ENCODE data around the gene MFNG. TPM values are rescaled to one million over a fixed set of nuclear protein-coding genes. Genes with fewer than 3 reads are reported as not detected.

MFNG gene
- total and polyA plus RNA-seq, 2 experiments from 2014 or later: 3.3 TPM

GRCh38 chr22:37449331-37450001, 36.7 kb downstream of the MFNG start:
- Histone ChIP-seq H3K27me3 (no peaks in the 10 kb centered on the region), H3K27ac (no peak overlapping the region), H3K9me3 (ENCODE audit: low read depth) (no peaks in the 10 kb centered on the region), H3K79me2 (no peaks in the 10 kb centered on the region), H4K20me1 (ENCODE audit: insufficient read depth, poor library complexity, severe bottlenecking) (no peaks in the 10 kb centered on the region), H3K36me3 (replicated peaks; ENCODE audit: insufficient read depth, low read depth) (no peaks in the 10 kb centered on the region), H3K9me2 (replicated peaks; ENCODE audit: insufficient read depth) (no peaks in the 10 kb centered on the region), H3K4me2 (no peak overlapping the region), H2AFZ (no peak overlapping the region), H3K4me3 (no peak overlapping the region), H3K4me1 (ENCODE audit: insufficient read depth) (peaks cover 3% of the 10 kb centered on the region)
- DNase-seq (ENCODE audit: low spot score): no peak
- TF ChIP-seq EZH2 (IDR thresholded peaks at IDR 0.05; ENCODE audit: borderline replicate concordance) (no peak), EZH2phosphoT487 (IDR thresholded peaks at IDR 0.05; ENCODE audit: low read depth, severe bottlenecking, unreplicated experiment) (no peak)
- TF ChIP-seq, protein P1, sequence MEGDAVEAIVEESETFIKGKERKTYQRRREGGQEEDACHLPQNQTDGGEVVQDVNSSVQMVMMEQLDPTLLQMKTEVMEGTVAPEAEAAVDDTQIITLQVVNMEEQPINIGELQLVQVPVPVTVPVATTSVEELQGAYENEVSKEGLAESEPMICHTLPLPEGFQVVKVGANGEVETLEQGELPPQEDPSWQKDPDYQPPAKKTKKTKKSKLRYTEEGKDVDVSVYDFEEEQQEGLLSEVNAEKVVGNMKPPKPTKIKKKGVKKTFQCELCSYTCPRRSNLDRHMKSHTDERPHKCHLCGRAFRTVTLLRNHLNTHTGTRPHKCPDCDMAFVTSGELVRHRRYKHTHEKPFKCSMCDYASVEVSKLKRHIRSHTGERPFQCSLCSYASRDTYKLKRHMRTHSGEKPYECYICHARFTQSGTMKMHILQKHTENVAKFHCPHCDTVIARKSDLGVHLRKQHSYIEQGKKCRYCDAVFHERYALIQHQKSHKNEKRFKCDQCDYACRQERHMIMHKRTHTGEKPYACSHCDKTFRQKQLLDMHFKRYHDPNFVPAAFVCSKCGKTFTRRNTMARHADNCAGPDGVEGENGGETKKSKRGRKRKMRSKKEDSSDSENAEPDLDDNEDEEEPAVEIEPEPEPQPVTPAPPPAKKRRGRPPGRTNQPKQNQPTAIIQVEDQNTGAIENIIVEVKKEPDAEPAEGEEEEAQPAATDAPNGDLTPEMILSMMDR (IDR thresholded peaks at IDR 0.05; ENCODE audit: poor library complexity): no peak
- WGBS (ENCODE audit: low lambda C conversion rate, missing lambda C conversion rate): 70% methylated on average over 15 of the region's 15 CpGs

DNA sequence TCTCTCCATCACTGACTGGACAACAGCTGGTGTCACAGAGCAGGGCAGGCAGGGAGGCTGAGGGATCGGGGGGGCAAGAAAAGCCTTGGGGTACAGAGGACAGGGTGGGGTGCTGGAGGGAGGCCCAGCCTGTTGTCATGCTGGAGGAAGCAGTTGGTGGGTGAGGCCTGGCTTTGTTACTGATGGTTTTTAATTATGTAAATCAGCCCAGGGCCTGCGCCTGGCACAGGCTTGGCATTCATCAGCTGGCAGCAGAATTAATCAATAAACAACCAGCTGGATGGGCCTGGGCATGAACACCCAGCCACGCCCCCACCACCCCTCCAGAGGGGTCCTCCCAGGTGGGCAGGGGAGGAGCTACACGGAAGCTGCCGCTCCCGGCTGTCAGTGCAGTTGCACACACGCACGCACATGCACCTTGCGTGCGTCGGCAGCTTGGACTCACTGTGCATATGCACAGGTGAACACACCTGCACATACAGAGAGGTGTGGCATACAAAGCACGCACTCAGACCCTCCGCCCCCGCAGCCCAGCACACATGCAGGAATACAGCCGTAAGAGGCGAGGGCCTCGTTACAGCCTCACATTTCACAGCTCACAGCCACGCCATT, 37.6 kb downstream of the MFNG start:
- H3K79me2 ChIP-seq: no peaks in the 10 kb centered on the region
- no peak overlapping the region for H3K4me2 ChIP-seq
- DNase-seq (ENCODE audit: low spot score): no peak
- H3K27ac ChIP-seq: no peak overlapping the region
- WGBS (ENCODE audit: low lambda C conversion rate, missing lambda C conversion rate): 87% methylated on average over 18 of the region's 18 CpGs
- no peak overlapping the region for H3K4me3 ChIP-seq
- no peaks in the 10 kb centered on the region for H3K9me3 ChIP-seq (ENCODE audit: low read depth)
- TF ChIP-seq, protein P1 (IDR thresholded peaks at IDR 0.05; ENCODE audit: poor library complexity): no peak
- TF ChIP-seq EZH2phosphoT487 (IDR thresholded peaks at IDR 0.05; ENCODE audit: low read depth, severe bottlenecking, unreplicated experiment): no peak
- TF ChIP-seq EZH2 (IDR thresholded peaks at IDR 0.05; ENCODE audit: borderline replicate concordance): no peak
- H2AFZ ChIP-seq: no peak overlapping the region
- H3K36me3 ChIP-seq (replicated peaks; ENCODE audit: insufficient read depth, low read depth): no peaks in the 10 kb centered on the region
- no peaks in the 10 kb centered on the region for H3K4me1 ChIP-seq (ENCODE audit: insufficient read depth)
- H3K9me2 ChIP-seq (replicated peaks; ENCODE audit: insufficient read depth): no peaks in the 10 kb centered on the region
- H3K27me3 ChIP-seq: no peaks in the 10 kb centered on the region
- no peaks in the 10 kb centered on the region for H4K20me1 ChIP-seq (ENCODE audit: insufficient read depth, poor library complexity, severe bottlenecking)

GRCh38 chr22:37445501-37445900, 40.7 kb downstream of the MFNG start:
- WGBS (ENCODE audit: low lambda C conversion rate, missing lambda C conversion rate): 90% methylated on average over 9 of the region's 9 CpGs
- Histone ChIP-seq H3K79me2 (no peaks in the 10 kb centered on the region), H2AFZ (no peak overlapping the region), H3K4me1 (ENCODE audit: insufficient read depth) (no peaks in the 10 kb centered on the region), H3K9me3 (ENCODE audit: low read depth) (no peaks in the 10 kb centered on the region), H3K4me3 (no peak overlapping the region), H3K27ac (no peak overlapping the region), H3K27me3 (no peaks in the 10 kb centered on the region), H3K9me2 (replicated peaks; ENCODE audit: insufficient read depth) (no peaks in the 10 kb centered on the region), H3K36me3 (replicated peaks; ENCODE audit: insufficient read depth, low read depth) (no peaks in the 10 kb centered on the region), H3K4me2 (no peak overlapping the region), H4K20me1 (ENCODE audit: insufficient read depth, poor library complexity, severe bottlenecking) (no peaks in the 10 kb centered on the region)
- TF ChIP-seq EZH2 (IDR thresholded peaks at IDR 0.05; ENCODE audit: borderline replicate concordance): no peak
- TF ChIP-seq, protein P1 (IDR thresholded peaks at IDR 0.05; ENCODE audit: poor library complexity): no peak
- no peak for TF ChIP-seq EZH2phosphoT487 (IDR thresholded peaks at IDR 0.05; ENCODE audit: low read depth, severe bottlenecking, unreplicated experiment)
- no peak for DNase-seq (ENCODE audit: low spot score)

Data from hepatocyte (in vitro differentiated cells).